ENCODE results near the gene ABHD4. TPM values are rescaled to one million over a fixed set of nuclear protein-coding genes. Genes with fewer than 3 reads are reported as not detected.

Gene ABHD4
- total and polyA plus RNA-seq, 2 experiments from 2014 or later: 39.1 to 40.0 TPM

- Mint-ChIP-seq H3K27ac (peak overlapping the region; percentile 72; the same call in 1 of the 2 replicates), H3K27me3 (ENCODE audit: insufficient read depth, low read depth, poor library complexity) (peaks cover 5% of the 10 kb centered on the region), H3K4me3 (no peak overlapping the region), H3K9me3 (no peaks in the 10 kb centered on the region; the same call in 2 of the 3 replicates), H3K4me1 (peaks cover 9% of the 10 kb centered on the region; the same call in 2 of the 3 replicates), H3K36me3 (ENCODE audit: low read depth) (peaks cover 42% of the 10 kb centered on the region)
- no peak overlapping the region for H3K4me2 ChIP-seq
- peaks cover 49% of the 10 kb centered on the region for H3K79me2 ChIP-seq (replicated peaks; ENCODE audit: insufficient read depth)
- H3K4me3 ChIP-seq: no peak overlapping the region
- H3K36me3 ChIP-seq (ENCODE audit: insufficient read depth): peaks cover 23% of the 10 kb centered on the region
- TF ChIP-seq JUNB (IDR thresholded peaks at IDR 0.05; ENCODE audit: unreplicated experiment) (no peak), CTCF (conservative IDR thresholded peaks at IDR 0.05; ENCODE audit: low read depth in 2 of 2) (no peak), EZH2 (IDR thresholded peaks at IDR 0.05; ENCODE audit: low read depth, unreplicated experiment) (no peak), ZNF331 (CRISPR knock-in tag; IDR thresholded peaks at IDR 0.05; ENCODE audit: low read depth) (no peak), ZNF462 (CRISPR knock-in tag; IDR thresholded peaks at IDR 0.05) (no peak), CREB1 (CRISPR knock-in tag; IDR thresholded peaks at IDR 0.05; ENCODE audit: low read depth) (no peak), ZNF114 (CRISPR knock-in tag; IDR thresholded peaks at IDR 0.05) (no peak), POLR2AphosphoS5 (IDR thresholded peaks at IDR 0.05; ENCODE audit: low read depth) (no peak), EZH2phosphoT487 (IDR thresholded peaks at IDR 0.05; ENCODE audit: unreplicated experiment) (no peak), STAT1 (IDR thresholded peaks at IDR 0.05; ENCODE audit: unreplicated experiment) (no peak), NANOG (IDR thresholded peaks at IDR 0.05; ENCODE audit: borderline replicate concordance) (no peak)
- TF ChIP-seq, protein P1, sequence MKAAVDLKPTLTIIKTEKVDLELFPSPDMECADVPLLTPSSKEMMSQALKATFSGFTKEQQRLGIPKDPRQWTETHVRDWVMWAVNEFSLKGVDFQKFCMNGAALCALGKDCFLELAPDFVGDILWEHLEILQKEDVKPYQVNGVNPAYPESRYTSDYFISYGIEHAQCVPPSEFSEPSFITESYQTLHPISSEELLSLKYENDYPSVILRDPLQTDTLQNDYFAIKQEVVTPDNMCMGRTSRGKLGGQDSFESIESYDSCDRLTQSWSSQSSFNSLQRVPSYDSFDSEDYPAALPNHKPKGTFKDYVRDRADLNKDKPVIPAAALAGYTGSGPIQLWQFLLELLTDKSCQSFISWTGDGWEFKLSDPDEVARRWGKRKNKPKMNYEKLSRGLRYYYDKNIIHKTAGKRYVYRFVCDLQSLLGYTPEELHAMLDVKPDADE (IDR thresholded peaks at IDR 0.05): no peak
- TF ChIP-seq, protein P2, sequence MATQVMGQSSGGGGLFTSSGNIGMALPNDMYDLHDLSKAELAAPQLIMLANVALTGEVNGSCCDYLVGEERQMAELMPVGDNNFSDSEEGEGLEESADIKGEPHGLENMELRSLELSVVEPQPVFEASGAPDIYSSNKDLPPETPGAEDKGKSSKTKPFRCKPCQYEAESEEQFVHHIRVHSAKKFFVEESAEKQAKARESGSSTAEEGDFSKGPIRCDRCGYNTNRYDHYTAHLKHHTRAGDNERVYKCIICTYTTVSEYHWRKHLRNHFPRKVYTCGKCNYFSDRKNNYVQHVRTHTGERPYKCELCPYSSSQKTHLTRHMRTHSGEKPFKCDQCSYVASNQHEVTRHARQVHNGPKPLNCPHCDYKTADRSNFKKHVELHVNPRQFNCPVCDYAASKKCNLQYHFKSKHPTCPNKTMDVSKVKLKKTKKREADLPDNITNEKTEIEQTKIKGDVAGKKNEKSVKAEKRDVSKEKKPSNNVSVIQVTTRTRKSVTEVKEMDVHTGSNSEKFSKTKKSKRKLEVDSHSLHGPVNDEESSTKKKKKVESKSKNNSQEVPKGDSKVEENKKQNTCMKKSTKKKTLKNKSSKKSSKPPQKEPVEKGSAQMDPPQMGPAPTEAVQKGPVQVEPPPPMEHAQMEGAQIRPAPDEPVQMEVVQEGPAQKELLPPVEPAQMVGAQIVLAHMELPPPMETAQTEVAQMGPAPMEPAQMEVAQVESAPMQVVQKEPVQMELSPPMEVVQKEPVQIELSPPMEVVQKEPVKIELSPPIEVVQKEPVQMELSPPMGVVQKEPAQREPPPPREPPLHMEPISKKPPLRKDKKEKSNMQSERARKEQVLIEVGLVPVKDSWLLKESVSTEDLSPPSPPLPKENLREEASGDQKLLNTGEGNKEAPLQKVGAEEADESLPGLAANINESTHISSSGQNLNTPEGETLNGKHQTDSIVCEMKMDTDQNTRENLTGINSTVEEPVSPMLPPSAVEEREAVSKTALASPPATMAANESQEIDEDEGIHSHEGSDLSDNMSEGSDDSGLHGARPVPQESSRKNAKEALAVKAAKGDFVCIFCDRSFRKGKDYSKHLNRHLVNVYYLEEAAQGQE (IDR thresholded peaks at IDR 0.05; ENCODE audit: unreplicated experiment): no peak
- no peaks in the 10 kb centered on the region for H3K4me1 ChIP-seq (ENCODE audit: insufficient read depth)
- DNase-seq (ENCODE audit: low spot score) (no peak), ATAC-seq (no peak)
- H2AFZ ChIP-seq: no peak overlapping the region
- no peaks in the 10 kb centered on the region for H3F3A ChIP-seq (replicated peaks; ENCODE audit: low read depth)
- H3K27me3 ChIP-seq (ENCODE audit: insufficient read depth): no peaks in the 10 kb centered on the region
- no peaks in the 10 kb centered on the region; the same call in 1 of the 2 replicates for H4K20me1 ChIP-seq (replicated peaks; ENCODE audit: insufficient read depth)
- H3K9me2 ChIP-seq (ENCODE audit: insufficient read depth): no peaks in the 10 kb centered on the region
- H3K27ac ChIP-seq (ENCODE audit: low read depth): no peak overlapping the region
These were observed 25.5 kb upstream of the ABHD4 start for GRCh38 chr14:22572562-22573058.
